ENCODE results near the gene DENND6A.
A peak's percentile ranks its signal among the peaks of the same experiment; 100 is the strongest.
"Not testable (repeated sequence)": the region's sequence is repeated elsewhere in the genome, so short reads cannot be mapped to it uniquely, and the experiment has no call there.

Gene DENND6A, protein sequence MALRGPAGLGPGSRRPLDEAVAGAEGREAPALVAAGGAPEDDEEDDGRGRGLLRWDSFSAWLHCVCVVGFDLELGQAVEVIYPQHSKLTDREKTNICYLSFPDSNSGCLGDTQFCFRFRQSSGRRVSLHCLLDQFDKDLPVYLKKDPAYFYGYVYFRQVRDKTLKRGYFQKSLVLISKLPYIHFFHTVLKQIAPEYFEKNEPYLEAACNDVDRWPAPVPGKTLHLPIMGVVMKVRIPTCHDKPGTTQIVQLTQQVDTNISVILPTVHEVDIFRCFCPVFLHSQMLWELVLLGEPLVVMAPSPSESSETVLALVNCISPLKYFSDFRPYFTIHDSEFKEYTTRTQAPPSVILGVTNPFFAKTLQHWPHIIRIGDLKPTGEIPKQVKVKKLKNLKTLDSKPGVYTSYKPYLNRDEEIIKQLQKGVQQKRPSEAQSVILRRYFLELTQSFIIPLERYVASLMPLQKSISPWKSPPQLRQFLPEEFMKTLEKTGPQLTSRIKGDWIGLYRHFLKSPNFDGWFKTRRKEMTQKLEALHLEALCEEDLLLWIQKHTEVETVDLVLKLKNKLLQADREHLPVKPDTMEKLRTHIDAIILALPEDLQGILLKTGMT

DNA sequence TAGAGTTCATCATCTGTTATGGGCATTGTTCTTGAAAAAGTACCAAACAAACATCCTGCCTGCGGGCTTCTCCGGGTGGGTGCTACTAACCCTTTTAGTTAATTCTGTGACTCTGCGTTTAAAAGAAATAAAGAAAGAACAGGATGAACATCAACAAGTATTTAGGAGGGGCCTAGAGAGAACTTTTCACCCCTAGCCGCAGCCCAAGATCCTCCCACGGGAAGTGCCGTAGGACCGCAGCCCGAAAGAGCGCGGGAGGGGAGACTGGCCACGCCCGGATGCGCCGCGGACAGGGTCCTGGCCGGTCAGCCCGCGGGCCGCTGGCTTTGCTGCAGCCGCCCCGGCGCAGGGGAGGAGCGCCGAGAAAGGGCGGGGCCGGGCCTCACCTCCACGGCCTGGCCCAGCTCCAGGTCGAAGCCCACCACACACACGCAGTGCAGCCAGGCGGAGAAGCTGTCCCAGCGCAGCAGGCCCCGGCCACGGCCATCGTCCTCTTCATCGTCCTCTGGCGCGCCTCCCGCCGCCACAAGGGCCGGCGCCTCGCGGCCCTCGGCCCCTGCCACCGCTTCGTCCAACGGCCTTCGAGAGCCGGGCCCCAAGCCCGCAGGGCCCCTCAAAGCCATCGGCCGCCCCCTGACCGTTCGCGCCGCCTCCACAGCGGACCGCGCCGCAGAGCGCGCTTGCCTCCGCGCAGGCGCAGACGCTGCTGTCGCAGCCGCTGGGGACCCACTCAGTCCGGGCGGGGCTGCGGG lies at the start of gene DENND6A:
DENND6A (minus strand) TSS at position 682 of the 752 bp plus-strand sequence; CDS start at position 623, 59 bp downstream.
- DNase-seq (ENCODE audit: low read depth, low spot score): peak; percentile 59

DNA sequence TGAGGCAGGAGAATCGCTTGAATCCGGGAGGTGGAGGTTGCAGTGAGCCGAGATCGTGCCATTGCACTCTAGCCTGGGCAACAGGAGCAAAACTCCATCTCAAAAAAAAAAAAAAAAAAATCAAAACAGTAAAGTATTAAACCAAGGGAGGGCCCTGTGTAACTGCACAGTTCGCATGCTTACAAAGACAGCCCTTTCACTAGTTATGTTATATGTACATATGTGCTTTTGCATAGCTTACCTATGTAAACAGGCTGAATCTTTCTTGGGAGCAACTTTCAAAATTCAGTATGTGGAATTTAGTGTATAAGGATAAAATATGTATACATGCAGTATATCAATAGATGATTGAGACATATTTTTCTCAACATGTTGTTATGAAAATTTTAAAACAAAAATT lies 47.1 kb upstream of the DENND6A start:
- DNase-seq (ENCODE audit: low read depth, low spot score): no peak

DNA sequence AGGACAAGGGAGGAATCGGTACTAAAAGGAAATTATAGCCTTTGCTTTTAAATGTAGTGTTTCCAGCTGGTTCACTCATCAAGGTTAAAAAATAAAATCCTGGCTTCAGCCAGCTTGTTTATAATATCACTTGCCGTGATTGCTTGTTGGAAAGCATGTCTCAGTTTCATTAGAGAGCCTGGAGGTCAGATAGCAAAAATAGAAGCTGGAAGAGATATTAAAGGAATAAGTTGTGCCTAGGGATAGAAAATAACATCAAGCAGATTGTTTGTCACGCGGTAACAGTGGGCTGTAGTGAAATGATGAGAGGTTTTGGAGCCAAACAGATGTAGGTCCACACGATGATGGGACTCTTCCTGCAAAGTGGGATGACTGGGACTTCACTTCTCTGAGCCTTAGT lies 45.5 kb upstream of the DENND6A start:
- DNase-seq (ENCODE audit: low read depth, low spot score): no peak

DNA sequence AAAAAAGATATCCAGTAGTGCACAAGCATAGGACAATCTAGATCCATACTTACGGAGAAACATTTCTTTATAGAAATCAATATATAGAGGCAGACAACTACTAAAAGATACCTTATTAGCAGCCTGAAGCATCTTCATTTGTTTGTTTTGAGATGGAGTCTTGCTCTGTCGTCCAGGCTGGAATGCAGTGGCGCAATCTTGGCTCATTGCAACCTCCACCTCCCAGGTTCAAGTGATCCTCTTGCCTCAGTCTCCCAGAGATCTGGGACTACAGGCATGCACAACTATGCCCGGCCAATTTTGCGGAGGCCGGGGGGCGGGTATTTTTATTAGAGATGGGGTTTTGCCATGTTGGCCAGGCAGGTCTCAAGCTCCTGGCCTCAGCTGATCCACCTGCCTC lies 45.0 kb upstream of the DENND6A start:
- no peak for DNase-seq (ENCODE audit: low read depth, low spot score)

DNA sequence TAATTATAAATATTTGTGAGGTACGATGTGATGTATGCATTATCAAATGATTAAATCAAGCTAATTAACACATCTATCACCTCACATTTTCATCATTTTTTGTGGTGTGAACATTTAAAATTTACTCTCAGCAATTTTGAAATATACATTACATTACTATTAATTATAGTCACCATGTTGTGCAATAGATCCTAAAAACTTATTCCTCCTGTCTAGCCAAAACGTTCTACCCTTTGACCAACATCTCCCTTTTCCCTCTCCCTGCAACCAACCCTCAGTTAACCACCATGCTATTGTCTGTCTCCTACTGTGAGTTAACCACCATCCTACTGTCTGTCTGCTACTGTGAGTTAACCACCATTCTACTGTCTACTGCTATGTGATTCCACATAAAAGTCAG lies 42.5 kb upstream of the DENND6A start:
- DNase-seq (ENCODE audit: low read depth, low spot score): no peak

DNA sequence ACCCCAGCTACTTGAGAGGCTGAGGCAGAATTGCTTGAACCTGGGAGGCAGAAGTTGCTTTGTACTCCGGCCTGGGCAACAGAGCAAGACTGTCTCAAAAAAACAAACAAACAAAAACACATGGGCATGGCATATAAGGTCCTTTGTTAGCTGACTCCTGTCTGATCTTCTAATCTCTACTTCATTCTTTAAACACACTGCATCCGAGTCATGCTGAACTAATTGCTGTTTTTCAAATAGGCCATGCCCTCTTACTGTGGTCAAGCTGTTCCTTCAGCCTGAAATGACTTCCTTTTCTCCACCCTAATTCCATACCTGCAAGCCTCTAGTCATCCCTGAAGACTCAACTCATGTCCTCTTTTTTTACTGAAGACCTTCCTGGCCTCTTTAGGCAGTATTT lies 40.9 kb upstream of the DENND6A start:
- DNase-seq (ENCODE audit: low read depth, low spot score): no peak

DNA sequence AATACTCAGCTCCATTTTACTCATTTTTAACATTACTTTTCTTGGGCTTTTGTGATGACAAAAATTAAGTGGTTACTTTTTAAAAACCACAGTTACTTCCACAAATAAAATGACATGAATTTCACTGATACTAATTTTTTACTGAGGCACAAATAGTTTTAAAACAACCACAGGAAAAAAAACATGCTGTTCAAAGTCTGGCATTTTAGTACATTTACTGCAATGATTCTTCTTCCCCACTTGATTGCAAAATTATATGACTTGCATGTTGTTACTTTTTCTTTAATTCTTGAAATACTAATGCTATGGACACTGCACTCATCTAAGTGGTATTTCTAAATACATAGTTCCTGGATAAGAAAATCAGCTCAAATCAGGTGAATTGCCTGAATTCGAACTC lies 38.4 kb upstream of the DENND6A start:
- DNase-seq (ENCODE audit: low read depth, low spot score): no peak

DNA sequence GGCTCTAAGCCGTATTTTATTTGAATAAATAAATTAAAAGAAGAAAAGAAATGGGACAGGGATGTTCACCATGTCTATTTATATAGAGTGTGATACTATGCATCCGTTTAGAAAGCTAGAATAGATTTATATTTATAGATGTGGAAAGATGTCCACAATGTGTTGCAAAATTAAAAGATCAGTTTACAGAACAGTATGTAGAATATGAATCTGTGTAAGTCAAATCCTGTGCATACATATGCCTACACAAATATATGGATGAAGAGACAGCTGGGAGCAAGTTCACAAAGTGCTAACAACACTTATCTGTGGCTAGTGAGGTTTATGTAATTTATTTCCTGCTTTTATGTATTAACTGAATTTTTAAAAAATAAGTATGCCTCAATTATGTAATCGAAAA lies 37.8 kb upstream of the DENND6A start:
- DNase-seq (ENCODE audit: low read depth, low spot score): no peak

DNA sequence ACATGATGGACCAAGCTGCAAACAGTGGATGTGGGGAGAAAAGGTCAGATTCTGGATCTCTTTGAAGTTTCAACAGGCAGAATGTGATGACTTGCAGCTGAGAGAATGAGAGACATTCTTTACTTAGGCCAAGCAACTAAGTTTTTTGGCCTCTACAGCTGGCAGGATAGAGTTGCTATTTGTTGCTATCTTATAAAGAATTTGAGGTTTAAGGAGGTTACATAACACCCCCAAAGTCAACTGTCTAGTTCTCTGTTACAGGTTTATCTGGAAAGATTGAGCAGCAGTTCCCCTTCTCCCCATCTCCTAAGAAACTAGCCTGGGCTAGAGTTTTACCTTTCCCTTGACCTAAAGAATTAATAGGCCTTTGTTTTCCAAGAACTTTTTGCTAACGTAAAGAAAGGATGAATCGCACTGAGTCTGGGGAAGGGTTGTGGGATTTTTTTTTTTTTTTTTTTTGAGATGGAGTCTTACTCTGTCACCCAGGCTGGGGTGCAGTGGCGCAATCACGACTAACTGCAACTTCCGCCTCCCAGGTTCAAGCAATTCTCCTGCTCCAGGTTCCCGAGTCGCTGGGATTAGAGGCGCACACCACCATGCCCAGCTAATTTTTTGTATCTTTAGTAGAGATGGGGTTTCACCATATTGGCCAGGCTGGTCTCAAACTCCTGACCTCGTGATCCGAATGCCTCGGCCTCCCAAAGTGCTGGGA lies 36.6 kb upstream of the DENND6A start:
- no peak for DNase-seq (ENCODE audit: low read depth, low spot score)

DNA sequence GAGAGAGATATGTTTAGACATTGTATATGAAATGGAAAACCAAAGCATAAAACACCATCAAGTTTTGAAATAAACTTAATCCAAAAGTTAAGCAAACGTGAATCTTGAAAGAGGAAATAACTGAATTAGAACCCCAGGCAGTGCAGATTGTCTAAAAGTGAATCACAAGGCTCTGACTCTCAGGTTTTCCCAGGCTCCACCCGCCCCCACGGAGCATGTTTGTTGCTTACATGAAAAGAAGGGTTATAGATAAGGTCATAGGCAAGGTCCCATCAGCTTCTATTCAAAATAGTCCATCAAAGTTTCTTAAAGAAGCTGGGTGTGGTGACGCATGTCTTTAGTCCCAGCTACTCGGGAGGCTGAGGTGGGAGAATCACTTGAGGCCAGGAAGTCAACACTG lies 34.2 kb upstream of the DENND6A start:
- DNase-seq (ENCODE audit: low read depth, low spot score): no peak

DNA sequence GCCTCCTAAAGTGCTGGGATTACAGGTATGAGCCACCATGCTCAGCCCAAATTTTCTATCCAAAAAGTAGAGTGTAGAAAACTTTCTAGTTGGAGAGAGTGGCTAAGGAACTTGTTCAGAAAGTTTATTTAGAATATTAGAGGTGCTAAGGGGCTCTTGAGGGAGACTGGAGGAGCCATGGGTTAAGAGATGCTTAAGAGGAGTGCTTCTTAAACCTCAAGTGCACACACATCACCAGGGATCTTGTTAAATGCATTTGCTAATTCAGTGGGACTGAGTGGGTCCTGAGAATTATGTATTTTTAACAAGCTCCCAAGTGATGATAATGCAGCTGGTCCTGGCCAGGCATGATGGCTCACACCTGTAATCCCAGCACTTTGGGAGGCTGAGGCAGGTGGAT lies 33.5 kb upstream of the DENND6A start:
- DNase-seq (ENCODE audit: low read depth, low spot score): no peak

DNA sequence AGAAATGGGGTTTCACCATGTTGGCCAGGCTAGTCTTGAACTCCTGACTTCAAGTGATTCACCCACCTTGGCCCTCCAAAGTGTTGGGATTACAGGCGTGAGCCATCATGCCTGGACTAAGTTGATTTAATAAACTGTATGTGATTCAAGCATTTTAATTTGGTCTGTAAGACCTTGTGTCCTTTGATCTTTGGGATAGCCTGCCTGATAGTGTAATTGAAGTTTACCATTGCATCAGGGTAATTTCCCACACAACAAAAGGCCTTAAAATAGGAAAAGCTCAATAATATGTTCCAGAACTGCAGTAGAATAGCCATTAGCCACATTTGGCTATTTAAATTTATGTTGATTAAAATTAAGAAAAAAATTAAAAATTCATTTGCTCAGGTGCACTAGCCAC lies 25.2 kb upstream of the DENND6A start:
- no peak for DNase-seq (ENCODE audit: low read depth, low spot score)

DNA sequence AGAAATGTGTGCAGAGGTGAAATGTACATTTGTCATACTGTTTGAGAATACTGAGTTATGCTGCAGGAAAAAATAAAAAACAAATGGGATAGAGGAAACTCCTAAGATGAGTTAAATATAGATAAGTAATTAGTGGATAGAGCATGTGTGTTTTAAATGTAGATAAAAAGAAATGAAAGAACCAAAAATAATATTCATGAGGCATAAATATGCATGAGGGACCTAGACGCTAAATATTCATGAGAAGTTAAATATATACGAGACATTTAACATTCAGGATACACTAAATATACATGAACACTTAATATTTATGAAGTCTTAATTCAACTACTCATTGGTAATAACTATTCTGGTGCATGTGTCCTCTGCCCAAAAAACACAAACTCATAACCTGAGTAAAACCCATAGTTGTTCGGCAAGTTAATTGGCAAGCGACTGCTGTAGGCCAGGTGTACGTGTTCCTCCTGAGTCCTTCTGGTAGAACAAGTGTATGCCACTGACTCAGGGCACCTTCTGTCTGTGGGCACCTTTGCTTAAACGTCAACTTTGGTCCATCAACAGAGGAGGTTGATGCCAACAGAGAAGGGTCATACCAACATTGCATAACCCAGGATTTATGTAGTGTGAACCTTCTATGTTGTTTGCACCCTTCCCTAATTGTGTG lies 24.5 kb upstream of the DENND6A start:
- no peak for DNase-seq (ENCODE audit: low read depth, low spot score)

DNA sequence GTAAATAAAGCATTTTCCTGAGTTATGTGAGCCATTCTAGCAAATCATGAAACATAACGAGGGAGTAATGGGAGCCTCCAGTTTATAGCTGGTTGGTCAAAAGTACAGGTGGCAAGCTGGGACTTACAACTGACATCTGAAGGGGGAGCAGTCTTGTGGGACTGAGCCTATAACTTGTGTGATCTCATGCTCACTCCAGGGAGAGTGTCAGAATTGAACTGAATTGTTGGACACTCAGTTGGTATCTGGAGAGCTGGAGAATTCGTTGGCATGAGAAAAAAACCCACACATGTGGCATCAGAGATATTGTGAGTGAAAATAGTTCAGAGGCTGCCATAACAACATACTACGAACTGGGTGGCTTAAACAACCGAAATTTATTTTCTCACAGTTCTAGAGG lies 22.8 kb upstream of the DENND6A start:
- no peak for DNase-seq (ENCODE audit: low read depth, low spot score)

DNA sequence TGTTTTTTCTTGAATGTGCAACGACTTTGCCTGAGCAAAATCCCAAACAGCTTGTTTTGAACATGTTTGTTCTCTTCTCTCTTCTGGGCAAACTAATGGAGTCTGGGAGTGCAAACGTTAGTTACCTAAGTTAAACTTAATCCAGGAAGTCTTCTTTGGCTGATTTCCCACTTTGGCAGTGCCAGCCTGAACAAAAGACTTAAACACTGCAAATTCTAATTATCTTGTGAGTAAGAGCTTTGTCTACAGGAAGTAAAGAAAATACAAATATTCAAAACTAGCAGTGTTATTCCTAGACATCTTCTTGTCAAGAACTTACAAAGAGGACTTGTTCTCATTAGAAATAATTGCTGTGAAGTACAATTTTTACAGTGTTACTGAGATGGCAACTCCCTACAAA lies 16.7 kb upstream of the DENND6A start:
- DNase-seq (ENCODE audit: low read depth, low spot score): no peak

DNA sequence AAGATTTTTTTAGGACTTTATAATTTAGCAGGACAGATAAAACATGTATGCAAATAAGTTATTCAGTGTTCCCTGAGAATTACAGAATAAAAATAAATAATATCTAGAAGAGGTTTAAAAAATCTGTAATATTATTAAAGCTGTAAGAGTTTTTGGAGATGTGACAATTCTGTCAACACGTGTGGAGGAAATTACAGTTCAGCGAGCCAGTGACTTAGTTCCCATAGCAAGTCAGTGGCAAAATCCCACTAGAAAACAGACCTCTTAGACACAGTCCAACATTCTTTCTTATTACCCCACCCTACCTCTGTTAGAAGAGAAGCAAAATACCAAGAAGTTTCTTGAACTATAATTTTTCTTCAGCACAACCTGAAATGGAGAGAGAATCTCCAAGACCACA lies 16.2 kb upstream of the DENND6A start:
- DNase-seq (ENCODE audit: low read depth, low spot score): no peak

DNA sequence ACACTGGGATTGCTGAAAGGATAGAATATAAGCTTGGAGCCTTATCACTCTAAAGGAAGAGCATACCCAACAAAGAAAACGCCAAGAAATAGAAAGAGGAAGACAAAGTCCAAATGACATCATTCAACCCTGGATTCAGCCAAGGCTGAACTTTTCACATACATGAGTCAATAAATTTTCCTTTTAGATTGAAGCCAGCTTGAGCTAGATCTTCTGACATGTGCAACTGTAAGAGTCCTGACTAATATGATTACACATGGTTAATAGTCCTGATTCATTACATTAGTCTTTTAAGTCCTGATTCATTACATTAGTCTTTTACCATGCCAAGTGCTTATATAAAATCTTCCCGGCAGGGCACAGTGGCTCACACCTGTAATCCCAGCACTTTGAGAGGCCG lies 13.6 kb upstream of the DENND6A start:
- DNase-seq (ENCODE audit: low read depth, low spot score): no peak

DNA sequence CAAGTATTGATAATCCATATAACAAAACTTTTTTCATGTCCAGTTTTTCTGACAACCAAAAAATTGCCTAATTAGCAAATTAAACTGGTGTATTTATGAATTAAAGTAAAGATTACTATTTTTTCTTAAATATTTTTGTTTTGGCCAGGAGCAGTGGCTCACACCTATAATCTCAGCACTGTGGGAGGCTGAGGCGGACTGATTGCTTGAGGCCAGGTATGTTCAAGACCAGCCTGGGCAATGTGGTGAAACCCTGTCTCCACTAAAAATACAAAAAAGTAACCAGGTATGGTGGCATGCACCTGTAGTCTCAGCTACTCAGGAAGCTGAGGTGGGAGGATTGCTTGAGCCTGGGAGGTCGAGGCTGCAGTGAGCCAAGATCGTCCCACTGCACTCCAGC lies 12.5 kb upstream of the DENND6A start:
- not testable (repeated sequence) for DNase-seq (ENCODE audit: low read depth, low spot score)

DNA sequence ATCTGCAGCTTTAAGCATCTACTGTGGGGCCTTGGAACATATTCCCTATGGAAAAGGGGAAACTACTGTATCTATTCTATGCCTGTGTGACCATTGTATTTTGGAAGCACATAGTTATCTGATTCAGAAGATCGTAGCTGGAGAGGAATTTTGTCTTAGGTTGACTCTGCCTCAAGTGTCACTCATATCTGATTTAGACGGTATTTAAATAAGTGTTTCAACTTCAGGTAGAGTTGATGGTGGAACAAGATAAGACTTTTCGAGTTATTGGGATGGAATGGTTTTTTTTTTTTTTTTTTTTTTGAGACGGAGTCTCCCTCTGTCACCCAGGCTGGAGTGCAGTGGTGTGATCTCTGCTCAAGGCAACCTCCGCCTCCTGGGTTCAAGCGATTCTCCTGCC lies 8.9 kb upstream of the DENND6A start:
- no peak for DNase-seq (ENCODE audit: low read depth, low spot score)

DNA sequence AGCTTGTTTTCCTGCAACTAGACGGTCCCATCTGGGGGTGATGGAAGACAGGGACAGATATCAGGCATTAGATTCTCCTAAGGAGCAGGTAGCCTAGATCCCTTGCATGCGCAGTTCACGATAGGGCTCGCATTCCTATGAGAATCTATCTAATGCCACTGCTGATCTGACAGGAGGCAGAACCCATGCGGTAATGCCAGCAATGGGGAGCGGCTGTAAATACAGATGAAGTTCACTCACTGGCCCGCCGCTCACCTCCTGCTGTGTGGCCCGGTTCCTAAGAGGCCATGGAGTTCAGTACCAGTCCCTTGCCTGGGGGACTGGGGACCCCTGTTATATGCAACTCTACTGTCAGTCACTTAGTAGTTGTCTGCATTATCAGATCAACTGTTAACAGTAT lies 7.9 kb upstream of the DENND6A start:
- no peak for DNase-seq (ENCODE audit: low read depth, low spot score)

DNA sequence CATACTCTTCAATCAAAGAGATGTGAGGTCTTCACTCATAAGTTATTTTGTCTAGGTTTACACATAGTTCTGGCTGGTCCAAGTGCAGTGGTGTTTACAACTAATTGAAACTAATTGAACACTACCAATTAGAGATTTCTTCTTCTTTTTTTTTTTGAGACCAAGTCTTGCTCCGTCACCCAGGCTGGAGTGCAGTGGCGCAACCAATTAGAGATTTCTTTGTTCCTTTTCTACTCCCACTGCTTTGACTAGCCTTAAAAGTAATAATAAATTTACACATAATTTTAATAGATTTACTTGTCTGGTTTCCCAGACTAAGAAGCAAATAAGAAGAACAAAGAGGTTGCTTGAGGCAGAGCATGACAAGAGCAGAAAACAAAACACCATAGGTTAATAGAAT lies 6.7 kb upstream of the DENND6A start:
- DNase-seq (ENCODE audit: low read depth, low spot score): no peak
